Mucosa of descending colon (tissue), 3 donors: ENCODE results near the gene RAB1B. TPM values are rescaled to one million over a fixed set of nuclear protein-coding genes. Genes with fewer than 3 reads are reported as not detected.

Source experiments
- ATAC-seq: fragments of 200-7000 bp; cut with Tn5 transposase; one replicate; pipeline ENCODE4 v1.9.1; 2020; ENCODE audit warnings: mild to moderate bottlenecking, moderate library complexity
- DNase-seq, 3 donors: peaks; one replicate each; pipeline ENCODE4 v3.0.0-alpha.2; 2020
- H3K36me3 ChIP-seq: fragments of 200-600 bp; one replicate; pipeline ENCODE4 v1.8.0; 2021; ENCODE audit warnings: low read depth, mild to moderate bottlenecking
- H3K4me1 ChIP-seq: fragments of 200-600 bp; one replicate; pipeline ENCODE4 v1.8.0; 2021; ENCODE audit warnings: low read depth, mild to moderate bottlenecking
- H3K4me3 ChIP-seq: fragments of 200-600 bp; one replicate; pipeline ENCODE4 v1.8.0; 2021; ENCODE audit warnings: mild to moderate bottlenecking
- H3K9me3 ChIP-seq: fragments of 200-600 bp; one replicate; pipeline ENCODE4 v1.8.0; 2021; ENCODE audit warnings: mild to moderate bottlenecking
- CTCF ChIP-seq: fragments of 200-600 bp; IDR thresholded peaks from one replicate; pipeline ENCODE4 v1.8.0; 2022; ENCODE audit warnings: antibody characterized with exemption, mild to moderate bottlenecking
- intact Hi-C, 2 donors: fragments of 100-400 bp; cut with DNase I in 1 of 2; cut with micrococcal nuclease in 1 of 2; formaldehyde crosslinking; loops; one replicate each; pipeline versions ENCODE4 v1.11.0 to v1.11.1; 2022; cut with DNase I, micrococcal nuclease
- total RNA-seq, 3 donors: library from RNA; stranded (reverse); fragmentation: NEBNext Ultra II Directional in 2 of 3; extraction: Animal tissue kit (Norgen Biotek cat#: 25700) in 2 of 3; gene quantifications; one replicate each; pipeline versions ENCODE4 v1.2.1 to v1.2.4, GENCODE V29; 2021 to 2023
- donor health status: DM: no; HTN: no; CAD: no; lungs with moderate emphysema.
- donor health status: DM: no; HTN: no; CAD: no.
- donor health status: DM: no; HTN: yes; CAD: no.

RAB1B gene
- total RNA-seq, 3 donors from 2014 or later, result 154 to 210 (median 191) TPM

- H3K4me3 ChIP-seq, result no peak overlapping the region
- DNase-seq (no peak), ATAC-seq (no peak)
- intact Hi-C loops, result no loop called here
- H3K9me3 ChIP-seq, result no peaks in the 10 kb centered on the region
- no peaks in the 10 kb centered on the region for H3K36me3 ChIP-seq
- TF ChIP-seq CTCF, result no peak
- H3K4me1 ChIP-seq, result peaks cover 14% of the 10 kb centered on the region
Measured at GRCh38 chr11:66259956-66260355, 8.5 kb upstream of the RAB1B start.

- TF ChIP-seq CTCF, result no peak
- H3K4me1 ChIP-seq, result peaks cover 15% of the 10 kb centered on the region
- H3K9me3 ChIP-seq, result no peaks in the 10 kb centered on the region
- no peak overlapping the region for H3K4me3 ChIP-seq
- H3K36me3 ChIP-seq, result no peaks in the 10 kb centered on the region
- DNase-seq (no peak), ATAC-seq (no peak)
- intact Hi-C loops, result no loop called here
Measured at GRCh38 chr11:66261578-66261977, 6.9 kb upstream of the RAB1B start.

- no peaks in the 10 kb centered on the region for H3K36me3 ChIP-seq
- intact Hi-C loops, result no loop called here
- peaks cover 16% of the 10 kb centered on the region for H3K4me1 ChIP-seq
- no peak overlapping the region for H3K4me3 ChIP-seq
- H3K9me3 ChIP-seq, result no peaks in the 10 kb centered on the region
- DNase-seq (no peak), ATAC-seq (no peak)
- TF ChIP-seq CTCF, result no peak
Measured at GRCh38 chr11:66262191-66262590, 6.2 kb upstream of the RAB1B start.

GRCh38 chr11:66262696-66263095 lies 5.7 kb upstream of the RAB1B start:
- ATAC-seq, result no peak
- no peak for DNase-seq
- no peak for TF ChIP-seq CTCF
- intact Hi-C loops, result no loop called here
- H3K4me1 ChIP-seq, result peaks cover 14% of the 10 kb centered on the region
- H3K4me3 ChIP-seq, result no peak overlapping the region
- no peaks in the 10 kb centered on the region for H3K36me3 ChIP-seq
- no peaks in the 10 kb centered on the region for H3K9me3 ChIP-seq

GRCh38 chr11:66263231-66263630 lies 5.2 kb upstream of the RAB1B start:
- no peak for TF ChIP-seq CTCF
- no peak for ATAC-seq
- H3K36me3 ChIP-seq, result peaks cover under 1% of the 10 kb centered on the region

GRCh38 chr11:66263785-66264184 lies 4.7 kb upstream of the RAB1B start:
- ATAC-seq (no peak), DNase-seq (no peak)
- Histone ChIP-seq H3K4me1 (peaks cover 9% of the 10 kb centered on the region), H3K36me3 (peaks cover 3% of the 10 kb centered on the region), H3K4me3 (no peak overlapping the region), H3K9me3 (no peaks in the 10 kb centered on the region)
- intact Hi-C loops, result no loop called here
- no peak for TF ChIP-seq CTCF

More at GRCh38 chr11:66263231-66263630, 5.2 kb upstream of the RAB1B start:
- no peak overlapping the region for H3K4me3 ChIP-seq
- intact Hi-C loops, result no loop called here
- no peaks in the 10 kb centered on the region for H3K9me3 ChIP-seq
- H3K4me1 ChIP-seq, result peaks cover 14% of the 10 kb centered on the region
- DNase-seq, result no peak
